HK-2 (cell line): ENCODE results near the gene SLC4A8.
"Not testable (repeated sequence)": the region's sequence is repeated elsewhere in the genome, so short reads cannot be mapped to it uniquely, and the experiment has no call there.

Source experiments
- DNase-seq: peaks from one replicate; pipeline ENCODE4 v3.0.0-alpha.2; 2018; ENCODE audit not compliant: unreplicated experiment

Gene SLC4A8

DNA sequence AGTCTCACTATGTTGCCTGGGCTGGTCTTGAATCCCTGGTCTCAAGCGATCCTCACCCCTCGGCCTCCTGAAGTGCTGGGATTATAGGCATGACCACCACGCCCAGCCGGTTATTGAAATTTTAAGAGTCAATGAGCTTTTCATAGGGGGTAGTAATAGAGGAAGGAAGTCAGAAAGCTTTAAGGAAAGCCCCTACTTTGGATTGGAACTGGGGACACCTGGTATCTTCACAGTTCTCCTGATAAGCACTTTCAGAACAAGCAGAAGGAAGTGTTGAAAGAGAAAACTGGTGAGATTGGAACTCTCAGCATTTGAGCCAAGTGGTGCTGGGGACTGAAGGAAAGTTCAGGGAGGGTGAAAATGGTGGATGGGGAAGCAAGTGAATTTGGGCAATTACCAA lies 5.1 kb downstream of the SLC4A8 start:
- DNase-seq: no peak

DNA sequence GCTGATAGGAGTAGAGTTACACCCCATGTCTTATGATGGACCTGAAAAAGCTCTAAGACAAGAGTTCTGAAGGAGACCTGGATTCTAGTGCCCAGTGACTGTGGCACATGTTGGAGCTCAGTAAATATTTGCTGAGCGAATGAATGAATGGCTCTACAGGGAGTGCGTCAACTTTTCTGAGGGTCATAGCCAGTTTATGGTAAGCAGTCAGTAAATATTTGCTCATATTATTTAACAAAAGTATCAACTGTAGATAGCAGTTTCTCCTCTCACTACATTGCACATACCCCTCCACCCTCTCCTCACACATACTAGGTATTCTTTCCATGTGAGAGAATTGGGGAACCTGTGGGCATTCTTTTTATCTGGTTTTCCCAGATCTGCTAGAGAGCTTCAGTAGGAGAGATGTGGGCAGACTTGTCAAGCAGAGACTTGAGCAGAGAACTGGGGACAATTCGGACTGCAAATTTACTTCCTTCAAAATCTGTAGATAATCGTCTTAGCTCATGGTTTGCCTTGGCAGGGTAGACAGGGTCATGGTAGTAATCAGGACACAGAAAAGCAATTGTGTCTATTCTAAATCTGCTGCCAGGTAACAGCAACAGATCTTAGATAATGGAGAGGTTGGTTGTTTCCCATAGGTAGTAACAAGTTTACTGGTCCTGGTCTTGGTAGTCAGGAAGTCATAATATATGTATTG lies 5.7 kb downstream of the SLC4A8 start:
- DNase-seq: no peak

DNA sequence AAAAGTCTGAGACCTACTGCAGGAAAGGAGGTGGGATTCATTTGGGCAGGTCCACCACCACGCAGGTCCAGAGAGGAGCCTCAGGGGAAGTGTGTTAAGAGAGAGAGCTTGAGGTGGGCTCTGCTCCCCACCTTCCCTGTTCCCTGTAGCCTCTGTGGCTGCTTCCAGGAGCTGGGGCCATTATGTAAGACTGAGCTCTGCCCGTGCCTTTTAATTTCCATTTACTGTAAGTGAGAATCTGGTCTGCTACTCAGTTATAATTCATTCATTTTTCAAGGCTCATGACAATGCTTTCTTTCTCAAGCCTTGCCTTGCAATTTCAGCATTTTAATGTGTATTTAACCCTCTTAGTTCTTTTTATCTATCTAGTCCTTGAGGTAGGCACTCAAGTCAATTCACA lies 8.3 kb downstream of the SLC4A8 start:
- DNase-seq: no peak

DNA sequence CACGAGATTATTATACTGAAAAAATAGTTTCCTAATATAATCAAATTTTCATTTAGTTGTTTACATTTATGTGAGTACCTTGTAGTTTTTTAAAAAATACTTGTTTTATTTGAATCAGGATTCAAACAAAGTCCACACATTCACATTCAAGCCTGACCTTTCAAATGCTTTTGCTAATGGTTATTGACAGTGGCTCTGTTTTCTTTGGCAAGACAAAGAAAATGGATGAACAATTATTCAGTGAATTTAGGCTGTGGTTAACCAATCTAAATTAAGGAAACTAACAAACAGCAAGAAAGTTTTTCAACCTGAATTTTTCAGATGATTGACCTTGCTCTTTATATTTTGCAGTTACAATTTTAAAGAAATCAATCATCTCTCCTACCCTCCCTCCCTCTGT lies 9.7 kb downstream of the SLC4A8 start:
- DNase-seq: no peak

DNA sequence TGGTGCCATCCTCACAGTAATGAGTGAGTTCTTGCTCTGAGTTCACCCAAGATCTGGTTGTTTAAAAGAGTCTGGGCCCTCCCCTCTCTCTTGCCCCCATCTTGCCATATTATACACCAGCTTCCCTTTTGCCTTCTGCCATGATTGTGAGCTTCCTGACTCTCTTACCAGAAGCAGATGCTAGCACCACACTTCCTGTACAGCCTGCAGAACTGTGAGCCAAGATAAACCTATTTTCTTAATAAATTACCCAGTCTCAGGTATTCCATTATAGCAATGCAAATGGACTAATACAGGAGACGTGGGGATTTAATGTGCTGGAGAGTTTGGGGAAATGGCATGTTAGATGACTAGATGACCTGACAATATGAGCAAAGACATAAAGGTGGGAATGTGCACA lies 12.8 kb downstream of the SLC4A8 start:
- DNase-seq: no peak

DNA sequence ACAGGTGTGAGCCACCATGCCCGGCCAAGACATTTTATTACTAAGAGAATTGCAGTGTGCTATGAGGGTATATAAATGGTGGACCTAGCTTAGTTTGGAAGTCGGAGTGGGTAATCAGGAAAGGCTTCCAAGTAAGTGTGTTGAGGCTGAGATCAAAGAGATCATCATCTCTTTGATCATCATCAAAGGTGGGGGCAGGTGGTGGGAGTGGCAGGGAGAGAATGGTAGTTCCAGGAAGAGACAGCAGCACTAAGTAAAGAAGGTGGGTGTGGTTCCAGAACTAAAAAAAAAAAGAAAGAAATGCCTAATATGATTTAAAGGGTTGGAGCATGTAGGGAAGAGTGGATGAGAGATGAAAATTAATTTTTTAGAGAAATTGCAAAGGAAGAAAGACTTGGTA lies 14.7 kb downstream of the SLC4A8 start:
- no peak for DNase-seq

DNA sequence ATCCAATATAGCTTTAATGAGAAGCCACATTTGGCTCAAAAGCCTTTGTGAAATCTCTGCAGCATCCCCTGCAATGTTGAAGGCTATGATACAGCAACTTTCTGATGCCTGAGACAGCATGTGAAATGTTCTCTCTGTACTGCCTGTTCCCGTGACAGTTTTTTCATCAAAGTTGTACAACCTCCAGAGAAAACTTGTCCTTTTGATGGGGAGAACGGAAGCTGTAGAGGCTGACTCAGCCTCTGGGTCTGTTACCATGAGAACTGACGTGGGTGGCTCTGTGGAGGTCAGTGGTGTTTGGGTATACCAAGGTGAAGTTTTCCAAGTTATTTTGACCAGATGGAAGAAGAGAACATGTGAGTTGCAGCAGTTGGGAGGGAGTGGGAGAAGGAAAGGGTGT lies 17.0 kb downstream of the SLC4A8 start:
- DNase-seq: no peak

DNA sequence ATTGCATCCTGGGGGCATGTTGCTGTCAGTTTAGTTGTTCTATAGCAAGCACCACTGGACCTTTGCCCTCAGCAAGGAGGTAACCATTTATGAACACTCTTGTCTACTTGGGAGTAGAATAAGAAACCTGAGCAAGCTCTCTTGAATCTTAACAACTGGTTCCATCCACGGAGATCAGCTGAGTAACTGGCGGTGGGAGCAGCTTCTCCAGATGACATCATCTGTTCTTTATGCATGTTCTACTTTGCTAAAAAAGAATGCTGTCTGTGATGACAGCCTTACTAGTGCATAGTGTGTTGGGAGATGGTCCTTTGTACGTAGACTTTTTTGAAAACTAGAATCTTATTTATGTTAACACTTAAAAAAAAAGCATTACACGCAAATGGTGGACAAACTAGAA lies 17.7 kb downstream of the SLC4A8 start:
- no peak for DNase-seq

DNA sequence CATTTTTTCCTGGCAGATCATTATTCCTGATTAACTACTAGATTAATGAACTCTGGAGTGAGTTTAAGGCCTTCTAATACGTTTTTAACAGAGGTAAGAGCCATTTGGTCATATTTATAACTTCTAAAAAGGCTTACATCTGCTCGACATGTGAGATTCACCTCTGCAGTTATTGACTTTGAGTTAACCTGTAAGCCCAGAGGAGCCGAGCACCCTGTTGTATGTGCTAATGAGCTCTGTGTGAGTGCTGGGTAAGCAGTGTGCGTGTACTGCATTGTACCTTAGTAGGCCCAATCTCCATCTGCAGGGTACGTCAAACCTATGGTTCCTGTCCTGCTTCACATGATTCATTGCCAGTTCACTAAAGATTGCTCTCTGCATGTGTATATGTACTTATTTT lies 18.9 kb downstream of the SLC4A8 start:
- no peak for DNase-seq

DNA sequence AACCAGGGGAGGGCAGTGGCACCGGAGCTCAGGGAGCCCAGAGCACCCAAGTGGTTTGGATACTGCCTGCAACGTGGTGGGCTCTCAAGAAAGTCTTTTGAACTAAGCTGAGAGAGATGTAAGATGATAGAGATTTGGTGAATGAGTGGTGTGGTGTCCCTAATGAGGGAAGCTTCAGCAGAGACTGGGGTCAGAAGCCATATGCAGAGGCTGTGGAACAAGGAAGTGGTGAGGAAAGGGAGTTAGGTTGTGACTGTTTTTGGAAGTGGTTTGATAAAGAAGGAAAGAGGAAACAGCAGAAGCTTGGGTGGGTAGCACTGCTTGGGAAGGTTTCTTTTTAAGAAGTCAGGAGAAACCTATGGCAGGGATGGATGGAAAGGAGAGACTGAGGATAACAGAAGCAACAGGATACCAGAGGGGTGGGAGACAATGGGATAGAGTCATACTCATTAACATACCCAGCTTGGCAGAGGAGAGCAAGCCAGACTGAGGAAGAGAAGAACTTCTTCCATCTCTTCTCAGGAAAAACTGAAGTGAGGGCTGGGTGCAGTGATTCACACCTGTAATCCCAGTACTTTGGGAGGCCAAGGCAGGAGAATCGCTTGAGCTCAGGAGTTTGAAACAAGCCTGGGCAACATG lies 24.1 kb downstream of the SLC4A8 start:
- DNase-seq: no peak

DNA sequence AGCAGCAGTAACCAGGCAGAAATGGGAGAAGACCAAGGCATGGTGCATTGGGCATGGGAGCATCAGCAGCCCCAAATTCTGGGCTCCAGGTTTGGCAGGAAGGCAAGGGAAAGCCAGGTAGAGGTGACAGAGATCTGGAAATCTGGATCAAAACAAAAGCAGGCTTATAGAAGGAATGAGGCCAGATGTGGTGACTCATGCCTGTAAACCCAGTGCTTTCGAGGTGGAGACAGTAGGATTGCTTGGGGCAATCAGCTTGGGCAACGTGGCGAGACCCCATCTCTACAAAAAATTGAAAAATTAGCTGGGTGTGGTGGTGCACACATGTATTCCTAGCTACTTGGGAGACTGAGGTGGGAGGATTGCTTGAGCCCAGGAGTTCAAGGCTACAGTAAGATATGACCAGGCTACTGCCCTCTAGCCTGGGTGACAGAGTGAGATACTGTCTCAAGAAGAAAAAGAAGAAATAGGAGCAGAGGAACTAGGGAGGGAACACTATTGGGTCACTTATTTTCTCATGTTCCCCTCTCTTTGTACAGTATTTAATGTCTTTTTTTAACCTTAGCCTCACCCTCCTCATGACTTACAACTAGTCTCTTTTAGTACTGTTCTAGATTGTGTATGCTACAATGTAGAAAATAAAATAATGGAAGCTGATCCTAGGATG lies 25.1 kb downstream of the SLC4A8 start:
- DNase-seq: no peak

DNA sequence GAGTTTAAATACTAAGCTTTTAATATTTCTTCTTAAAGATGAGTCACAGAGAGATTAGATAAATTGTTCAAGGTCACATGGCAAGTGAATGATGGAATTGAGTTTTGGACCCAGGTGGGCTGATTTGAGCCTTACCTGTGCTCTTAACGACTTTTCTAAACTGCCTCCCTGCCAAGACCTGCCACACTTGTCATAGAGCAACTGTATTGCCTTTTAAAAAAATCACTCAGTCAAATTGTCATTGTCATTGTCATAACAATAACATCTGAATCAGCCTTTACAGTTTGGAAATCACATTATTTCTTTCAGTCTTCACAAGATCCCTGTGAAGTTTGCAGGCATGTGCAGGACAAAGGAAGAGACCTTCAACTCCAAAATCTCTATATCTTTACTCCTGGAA lies 25.7 kb downstream of the SLC4A8 start:
- DNase-seq: no peak

DNA sequence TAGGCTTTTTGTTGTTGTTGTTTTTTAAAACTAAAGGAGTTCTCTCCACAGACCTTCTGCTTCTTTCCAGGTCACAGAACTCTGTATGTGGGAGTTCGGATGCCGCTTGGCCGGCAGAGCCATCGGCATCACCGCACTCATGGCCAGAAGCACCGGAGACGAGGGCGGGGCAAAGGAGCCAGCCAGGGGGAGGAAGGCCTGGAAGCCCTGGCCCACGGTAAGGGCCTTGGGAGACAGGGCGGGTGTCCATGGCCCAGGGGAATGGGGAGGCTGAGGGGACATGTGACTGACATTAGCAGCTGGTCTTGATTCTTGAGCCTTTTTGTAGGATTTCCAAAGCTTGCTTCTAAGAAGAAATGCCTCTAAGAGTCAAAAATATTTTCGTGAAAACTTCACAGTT lies 26.2 kb downstream of the SLC4A8 start:
- DNase-seq: no peak

DNA sequence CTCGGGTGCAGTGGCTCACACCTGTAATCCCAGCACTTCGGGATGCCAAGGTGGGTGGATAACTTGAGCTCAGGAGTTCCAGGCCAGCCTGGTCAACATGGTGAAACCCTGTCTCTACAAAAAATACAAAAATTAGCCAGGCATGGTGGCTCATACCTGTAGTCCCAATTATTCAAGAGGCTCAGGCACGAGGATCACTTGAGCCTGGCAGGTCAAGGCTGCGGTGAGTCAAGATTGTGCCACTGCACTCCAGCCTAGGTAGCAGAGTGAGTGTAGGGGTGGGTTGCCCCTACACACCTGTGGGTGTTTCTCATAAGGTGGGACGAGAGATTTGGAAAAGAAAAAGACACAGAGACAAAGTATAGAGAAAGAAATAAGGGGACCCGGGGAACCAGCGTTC lies 29.4 kb downstream of the SLC4A8 start:
- not testable (repeated sequence) for DNase-seq

DNA sequence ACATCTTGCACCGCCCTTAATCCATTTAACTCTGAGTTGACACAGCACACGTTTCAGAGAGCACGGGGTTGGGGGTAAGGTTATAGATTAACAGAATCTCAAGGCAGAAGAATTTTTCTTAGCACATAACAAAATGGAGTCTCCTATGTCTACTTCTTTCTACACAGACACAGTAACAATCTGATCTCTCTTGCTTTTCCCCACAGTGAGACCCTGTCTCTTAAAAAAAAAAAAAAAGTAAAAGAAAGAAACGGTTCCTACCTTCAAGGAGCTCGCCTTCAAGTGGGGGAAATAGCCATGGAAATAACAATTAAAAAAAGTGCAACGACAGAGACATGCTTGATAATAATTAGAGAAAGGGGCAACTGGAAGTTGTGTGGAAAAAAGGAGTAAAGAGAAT lies 30.4 kb downstream of the SLC4A8 start:
- not testable (repeated sequence) for DNase-seq

DNA sequence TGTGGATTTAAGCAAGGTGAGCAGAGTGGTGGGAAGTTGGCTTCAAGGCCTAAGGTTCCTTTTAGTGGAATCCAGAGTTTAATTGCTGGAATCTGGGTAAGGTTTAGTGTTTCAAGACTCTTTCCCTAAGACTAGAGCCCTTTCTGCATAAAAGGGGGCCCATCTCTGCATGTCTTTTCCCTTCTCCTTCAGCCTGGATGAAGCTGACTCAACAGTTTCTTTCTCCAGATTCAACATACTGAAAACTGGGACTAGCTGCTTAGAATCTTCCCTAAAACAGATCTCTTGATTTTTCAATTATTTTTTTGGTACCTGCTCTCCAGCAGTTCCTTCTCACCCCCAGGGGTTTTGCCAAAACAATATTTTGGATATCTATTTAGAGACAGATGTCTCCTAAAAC lies 34.0 kb downstream of the SLC4A8 start:
- no peak for DNase-seq

DNA sequence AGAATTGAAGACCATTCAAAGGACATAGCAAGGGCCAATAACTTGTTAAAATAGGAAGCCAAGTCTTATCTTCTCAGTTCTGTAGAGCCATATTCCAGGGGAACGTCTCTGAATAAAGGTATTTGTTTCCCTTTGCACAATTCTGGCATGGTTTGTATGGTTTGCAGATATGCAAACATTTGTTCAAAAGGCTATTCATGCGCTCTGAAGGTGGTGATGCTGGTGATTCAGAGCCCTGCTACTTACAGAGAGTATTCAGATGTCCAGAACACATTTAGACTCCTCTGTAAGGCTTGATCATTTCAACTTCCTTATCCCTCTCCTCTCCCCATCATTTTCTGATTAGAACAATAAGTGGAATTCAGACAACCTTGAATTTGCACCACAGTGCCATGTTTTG lies 35.9 kb downstream of the SLC4A8 start:
- DNase-seq: no peak

DNA sequence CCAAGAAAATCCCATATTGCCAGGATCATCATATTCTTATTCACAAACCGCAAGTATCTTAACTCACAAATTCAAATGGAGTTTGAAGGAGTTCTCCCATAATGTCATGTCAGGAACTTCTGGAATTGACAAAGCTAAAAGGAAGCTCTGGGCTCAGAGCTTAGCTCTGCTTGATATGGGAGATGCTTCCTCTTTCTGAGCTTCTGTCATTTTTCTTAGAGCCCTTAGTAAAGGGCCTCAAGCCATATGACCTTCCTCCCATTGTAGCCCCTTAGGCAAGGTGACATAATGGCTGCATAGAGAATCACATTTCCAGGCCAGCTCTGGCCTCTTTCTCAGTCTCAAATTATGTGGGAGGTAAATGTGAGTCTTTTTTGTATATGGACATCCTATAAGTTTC lies 40.9 kb downstream of the SLC4A8 start:
- no peak for DNase-seq

DNA sequence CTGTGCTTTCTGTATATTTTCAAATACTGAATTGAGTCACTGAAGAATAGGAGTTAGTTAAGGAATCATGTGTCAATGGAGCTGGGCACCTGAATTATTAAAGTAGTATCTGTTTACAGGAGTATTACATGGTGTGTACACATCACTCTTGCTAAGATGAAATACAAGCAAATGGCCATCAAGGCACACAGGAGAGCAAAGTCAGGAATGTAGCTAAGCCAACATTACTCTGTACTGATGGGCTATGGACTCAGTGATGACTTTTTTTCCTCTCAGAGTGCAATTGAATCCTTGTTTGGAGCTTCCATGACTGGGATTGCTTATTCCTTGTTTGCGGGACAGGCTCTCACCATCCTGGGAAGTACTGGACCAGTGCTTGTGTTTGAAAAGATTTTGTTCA lies 45.5 kb downstream of the SLC4A8 start:
- no peak for DNase-seq

DNA sequence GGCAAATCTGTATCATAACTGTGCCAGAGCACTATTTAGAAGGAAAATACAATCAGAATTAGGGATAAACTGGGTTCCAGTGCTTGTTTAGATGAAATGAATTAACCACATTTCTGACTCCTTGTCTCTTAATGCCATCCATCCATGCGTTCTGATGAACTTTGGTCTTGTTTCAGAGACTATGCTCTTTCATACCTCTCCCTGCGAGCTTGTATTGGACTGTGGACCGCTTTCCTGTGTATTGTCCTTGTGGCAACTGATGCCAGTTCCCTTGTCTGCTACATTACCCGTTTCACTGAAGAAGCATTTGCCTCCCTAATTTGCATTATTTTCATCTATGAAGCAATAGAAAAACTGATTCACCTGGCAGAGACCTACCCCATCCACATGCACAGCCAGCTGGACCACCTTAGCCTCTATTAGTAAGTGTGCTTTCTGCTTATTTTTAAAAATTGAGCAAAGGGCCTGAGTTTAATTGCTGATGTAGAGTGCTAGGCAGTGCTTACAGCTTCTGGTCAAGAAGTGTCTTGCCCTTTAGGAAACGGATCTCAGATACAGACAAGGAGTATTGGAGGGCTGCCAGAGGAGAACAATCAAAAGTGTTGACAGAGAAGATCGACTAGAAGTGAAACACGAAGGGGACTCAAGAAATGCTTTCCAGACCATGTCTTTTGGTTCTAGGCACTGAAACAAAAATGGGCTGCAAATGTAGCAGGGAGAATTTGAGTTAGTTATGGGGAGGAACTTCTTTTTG lies 46.7 kb downstream of the SLC4A8 start:
- no peak for DNase-seq

DNA sequence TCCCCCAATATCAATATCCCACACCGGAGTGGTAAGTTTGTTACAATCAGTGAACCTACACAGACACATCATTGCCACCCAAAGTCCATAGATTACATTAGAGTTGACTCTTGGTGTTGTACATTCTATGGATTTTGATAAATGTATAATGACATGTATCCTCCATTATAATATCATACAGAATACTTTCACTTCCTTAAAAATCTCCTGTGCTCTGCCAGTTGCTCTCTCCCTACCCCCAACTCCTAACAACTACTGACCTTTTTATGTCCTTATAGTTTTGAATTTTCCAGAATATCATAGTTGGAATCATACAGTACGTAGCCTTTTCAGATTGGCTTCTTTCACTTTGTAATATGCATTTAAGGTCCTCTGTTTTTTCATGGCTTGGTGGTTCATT lies 48.4 kb downstream of the SLC4A8 start:
- DNase-seq: no peak

DNA sequence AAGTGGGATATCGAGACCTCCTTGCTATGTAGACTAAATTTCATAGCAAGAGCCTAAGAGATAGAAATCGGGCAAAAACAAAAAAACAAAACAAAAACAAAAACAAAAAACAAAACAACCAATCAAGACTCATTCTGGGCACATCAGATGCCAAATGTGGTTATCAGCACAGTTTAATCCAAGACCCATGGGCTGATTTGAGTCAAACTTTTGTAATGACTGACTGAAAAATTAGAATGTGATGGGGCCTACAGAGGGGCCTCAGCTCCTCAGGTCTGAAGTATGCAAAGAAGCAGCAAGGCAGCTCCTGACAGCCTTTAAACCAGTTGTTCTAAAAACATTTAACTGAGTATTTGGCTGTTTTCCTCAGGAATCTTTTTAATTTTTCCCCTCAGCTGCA lies 49.3 kb downstream of the SLC4A8 start:
- no peak for DNase-seq

DNA sequence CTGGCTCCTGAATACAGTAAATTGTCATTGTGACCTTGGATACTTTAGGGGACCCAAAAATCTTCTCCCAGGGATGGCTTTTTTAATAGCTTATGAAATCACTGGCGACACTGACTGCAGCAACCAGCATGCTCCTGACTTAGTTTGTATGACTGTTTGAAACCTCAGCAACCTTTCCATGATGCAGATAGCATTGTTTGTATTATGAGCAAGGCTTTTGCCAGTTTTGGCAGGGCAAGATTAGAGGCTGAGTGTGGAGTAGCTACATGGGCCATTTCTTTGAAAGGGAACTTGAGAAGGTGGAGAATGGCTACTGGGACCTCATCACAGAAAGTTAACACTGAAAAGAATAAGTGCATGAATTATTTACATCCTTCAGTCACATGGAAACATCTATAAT lies 50.9 kb downstream of the SLC4A8 start:
- DNase-seq: no peak
